C4-2B (cell line): ENCODE results near the gene ZFYVE1.
"Not testable (repeated sequence)": the region's sequence is repeated elsewhere in the genome, so short reads cannot be mapped to it uniquely, and the experiment has no call there.

Experiments
- CTCF ChIP-seq: fragments of 450-650 bp; conservative IDR thresholded peaks from 2 replicates; pipeline ENCODE4 v1.5.1; 2017; ENCODE audit warnings: mild to moderate bottlenecking
- ZFX ChIP-seq: fragments of 450-650 bp; IDR thresholded peaks from 2 replicates; pipeline ENCODE4 v1.6.1; 2017

- not testable (repeated sequence) for TF ChIP-seq CTCF, ZFX
Measured at GRCh38 chr14:73011189-73011588, 15.7 kb downstream of the ZFYVE1 start.
